Activated naive CD4-positive, alpha-beta T cell (primary cell): Measurements from ENCODE around the gene NPBWR2.
"Not testable (repeated sequence)": the region's sequence is repeated elsewhere in the genome, so short reads cannot be mapped to it uniquely, and the experiment has no call there.

Source experiments
- DNase-seq, 4 experiments: peaks; one replicate each; lab custom pipeline; 2025; lab: John Stamatoyannopoulos, UW

Gene NPBWR2

GRCh38 chr20:64119301-64119680 lies 11.9 kb upstream of the NPBWR2 start:
- no peak for DNase-seq

GRCh38 chr20:64117432-64117777 lies 10.0 kb upstream of the NPBWR2 start:
- not testable (repeated sequence) for DNase-seq

GRCh38 chr20:64116541-64117431 lies 9.4 kb upstream of the NPBWR2 start:
- DNase-seq: no peak

- DNase-seq: no peak
Measured at GRCh38 chr20:64116016-64116415, 8.7 kb upstream of the NPBWR2 start.

- no peak for DNase-seq
Measured at GRCh38 chr20:64115171-64115911, 8.0 kb upstream of the NPBWR2 start.

GRCh38 chr20:64114356-64114971 lies 7.1 kb upstream of the NPBWR2 start:
- DNase-seq: no peak

GRCh38 chr20:64113796-64114355 lies 6.5 kb upstream of the NPBWR2 start:
- DNase-seq: no peak

- DNase-seq: no peak
Measured at GRCh38 chr20:64113444-64113775, 6.0 kb upstream of the NPBWR2 start.

GRCh38 chr20:64112691-64113443 lies 5.5 kb upstream of the NPBWR2 start:
- DNase-seq: no peak

GRCh38 chr20:64111841-64112641 lies 4.7 kb upstream of the NPBWR2 start:
- DNase-seq: no peak

- DNase-seq: no peak
Measured at GRCh38 chr20:64110411-64111068, 3.2 kb upstream of the NPBWR2 start.

GRCh38 chr20:64109831-64110391 lies 2.5 kb upstream of the NPBWR2 start:
- DNase-seq: no peak

GRCh38 chr20:64108731-64109681 lies 1.6 kb upstream of the NPBWR2 start:
- DNase-seq: no peak

- no peak for DNase-seq
Measured at GRCh38 chr20:64107736-64108457, 532 bp upstream of the NPBWR2 start.

- DNase-seq: no peak
Measured at GRCh38 chr20:64106435-64106961, 867 bp downstream of the NPBWR2 start.

- DNase-seq: no peak
Measured at GRCh38 chr20:64105846-64106434, 1.4 kb downstream of the NPBWR2 start.

- DNase-seq: no peak
Measured at GRCh38 chr20:64104667-64105451, 2.5 kb downstream of the NPBWR2 start.
